OCI-LY7 (cell line): ENCODE measurements around the gene DNAH8. TPM values are rescaled to one million over a fixed set of nuclear protein-coding genes. Genes with fewer than 3 reads are reported as not detected.

Experiments
- BruUV-seq: library from RNA; stranded (reverse); fragments of 400-500 nt; replicated peaks from 2 replicates; lab custom pipeline; 2021; lab: Mats Ljungman, UMichigan
- CTCF ChIA-PET: fragments of 300-600 bp; sonication (Branson Sonifier 250); formaldehyde crosslinking; loops from one replicate; lab custom pipeline; 2022; ENCODE audit warnings: antibody characterized with exemption; ENCODE audit not compliant: unreplicated experiment; lab: Charles Lee
- POLR2A ChIA-PET: fragments of 300-600 bp; sonication (Branson Sonifier 250); formaldehyde crosslinking; loops from one replicate; lab custom pipeline; 2022; ENCODE audit warnings: antibody characterized with exemption; lab: Charles Lee
- DNase-seq: peaks from one replicate; pipeline ENCODE4 v3.0.0-alpha.2; 2015; ENCODE audit warnings: low spot score
- H2AFZ ChIP-seq: fragments of 200-600 bp; sonication (generic), shearing (Covaris generic); 2 replicates; pipeline ENCODE4 v1.6.1; 2014; ENCODE audit warnings: mild to moderate bottlenecking, antibody characterized with exemption, low read length, moderate library complexity
- H3K27ac ChIP-seq: fragments of 200-600 bp; sonication (generic); 2 replicates; pipeline ENCODE4 v1.5.1; 2014; ENCODE audit warnings: mixed run types, low read depth, mild to moderate bottlenecking, moderate library complexity, low read length, inconsistent platforms; ENCODE audit not compliant: poor library complexity, severe bottlenecking
- H3K36me3 ChIP-seq: fragments of 200-600 bp; sonication (generic); 2 replicates; pipeline ENCODE4 v1.6.1; 2014; ENCODE audit warnings: mild to moderate bottlenecking, antibody characterized with exemption, low read length, moderate library complexity, mixed read lengths; ENCODE audit not compliant: insufficient read depth
- H3K4me1 ChIP-seq: fragments of 200-600 bp; sonication (generic); 2 replicates; pipeline ENCODE4 v1.5.1; 2014; ENCODE audit warnings: mild to moderate bottlenecking, low read length; ENCODE audit not compliant: insufficient read depth, poor library complexity, severe bottlenecking
- H3K4me2 ChIP-seq: fragments of 200-600 bp; sonication (generic); 2 replicates; pipeline ENCODE4 v1.6.1; 2014; ENCODE audit warnings: mild to moderate bottlenecking, low read length
- H3K4me3 ChIP-seq: fragments of 200-600 bp; sonication (generic); 2 replicates; pipeline ENCODE4 v1.5.1; 2014; ENCODE audit warnings: mild to moderate bottlenecking, low read depth, low read length; ENCODE audit not compliant: poor library complexity, severe bottlenecking
- H3K79me2 ChIP-seq: fragments of 200-600 bp; sonication (generic); 2 replicates; pipeline ENCODE4 v1.6.1; 2016; ENCODE audit warnings: low read depth, mild to moderate bottlenecking, low read length, moderate library complexity, mixed read lengths; ENCODE audit not compliant: insufficient read depth
- H3K9me2 ChIP-seq: fragments of 200-600 bp; sonication (generic); 2 replicates; pipeline ENCODE4 v1.6.1; 2016; ENCODE audit warnings: mild to moderate bottlenecking, low read length, mixed read lengths; ENCODE audit not compliant: insufficient read depth
- H3K9me3 ChIP-seq: fragments of 200-600 bp; sonication (generic); 2 replicates; pipeline ENCODE4 v1.6.1; 2014; ENCODE audit warnings: mild to moderate bottlenecking, mixed run types, low read length, mixed read lengths
- H4K20me1 ChIP-seq: fragments of 200-600 bp; sonication (generic); 2 replicates; pipeline ENCODE4 v1.6.1; 2014; ENCODE audit warnings: mild to moderate bottlenecking, antibody characterized with exemption, low read length, moderate library complexity, mixed read lengths; ENCODE audit not compliant: insufficient read depth
- CTCF ChIP-seq: fragments of 200-600 bp; sonication (generic); conservative IDR thresholded peaks from 2 replicates; pipeline ENCODE4 v1.5.1; 2014; ENCODE audit warnings: mild to moderate bottlenecking, antibody characterized with exemption, low read length, moderate library complexity, mixed read lengths
- EZH2phosphoT487 ChIP-seq: fragments of 200-600 bp; sonication (generic); IDR thresholded peaks from 2 replicates; pipeline ENCODE4 v1.6.1; 2018; ENCODE audit warnings: low read depth, borderline replicate concordance, mild to moderate bottlenecking, mixed run types, antibody characterized with exemption, low read length, moderate library complexity, mixed read lengths
- intact Hi-C: fragments of 100-400 bp; cut with micrococcal nuclease; formaldehyde crosslinking; loops from one replicate; pipeline ENCODE4 v1.10.0; 2022; ENCODE audit not compliant: unreplicated experiment
- total RNA-seq, 2 experiments: library from RNA; depleted of rRNA in 1 of 2; stranded (reverse); fragments of >200 nt in 1 of 2; shearing (Covaris generic) in 1 of 2; gene quantifications; 2 replicates each; pipeline ENCODE4 v1.2.3, GENCODE V29; 2014 to 2022

The DNAH8 gene
- total RNA-seq, 2 experiments from 2014 or later = not detected

GRCh38 chr6:38822963-38823362 is 107.9 kb downstream of the DNAH8 start:
- Histone ChIP-seq H4K20me1 (no peaks in the 10 kb centered on the region; the same call in 1 of the 2 replicates), H3K4me3 (no peak overlapping the region), H3K9me3 (no peaks in the 10 kb centered on the region), H3K9me2 (no peaks in the 10 kb centered on the region), H2AFZ (no peak overlapping the region), H3K4me2 (no peak overlapping the region), H3K36me3 (no peaks in the 10 kb centered on the region), H3K27ac (no peak overlapping the region), H3K79me2 (no peaks in the 10 kb centered on the region), H3K4me1 (no peaks in the 10 kb centered on the region)
- no TSS peak for BruUV-seq
- intact Hi-C loops = no loop called here
- CTCF ChIA-PET = no interaction called here
- DNase-seq = no peak
- POLR2A ChIA-PET = interaction anchor here (0.5 kb wide), 1 partner anchor 70 kb away, joined by 4 read pairs; no protein-coding TSS in a partner anchor
- no peak for TF ChIP-seq CTCF
- TF ChIP-seq EZH2phosphoT487 = no peak

- H3K4me3 ChIP-seq = no peak overlapping the region
- no peak for DNase-seq
- no TSS peak for BruUV-seq
- ChIA-PET CTCF (no interaction called here), POLR2A (no interaction called here)
- no peak overlapping the region for H3K27ac ChIP-seq
- H3K4me1 ChIP-seq = no peaks in the 10 kb centered on the region
- H3K36me3 ChIP-seq = no peaks in the 10 kb centered on the region
- no peaks in the 10 kb centered on the region for H4K20me1 ChIP-seq
- H3K9me2 ChIP-seq = no peaks in the 10 kb centered on the region
- H3K4me2 ChIP-seq = no peak overlapping the region
- no peaks in the 10 kb centered on the region for H3K79me2 ChIP-seq
- TF ChIP-seq EZH2phosphoT487 (no peak), CTCF (no peak)
- no peak overlapping the region for H2AFZ ChIP-seq
- intact Hi-C loops = no loop called here
- no peaks in the 10 kb centered on the region for H3K9me3 ChIP-seq
Observed at GRCh38 chr6:38824243-38824894, 109.3 kb downstream of the DNAH8 start.

- BruUV-seq = no TSS peak
- H2AFZ ChIP-seq = no peak overlapping the region
- TF ChIP-seq CTCF (no peak), EZH2phosphoT487 (no peak)
- no peak overlapping the region for H3K4me3 ChIP-seq
- no peaks in the 10 kb centered on the region for H3K79me2 ChIP-seq
- H3K36me3 ChIP-seq = no peaks in the 10 kb centered on the region
- no peaks in the 10 kb centered on the region for H3K9me2 ChIP-seq
- no peak overlapping the region for H3K27ac ChIP-seq
- intact Hi-C loops = no loop called here
- ChIA-PET POLR2A (interaction anchor here (0.7 to 1.6 kb wide), 2 partner anchors 9 to 671 kb away, joined by 3 to 5 read pairs; no protein-coding TSS in a partner anchor), CTCF (no interaction called here)
- no peaks in the 10 kb centered on the region for H3K9me3 ChIP-seq
- H3K4me2 ChIP-seq = no peak overlapping the region
- H4K20me1 ChIP-seq = no peaks in the 10 kb centered on the region
- H3K4me1 ChIP-seq = no peaks in the 10 kb centered on the region
- no peak for DNase-seq
Observed at GRCh38 chr6:38827024-38827423, 111.9 kb downstream of the DNAH8 start.
